IMR-90 (cell line): ENCODE data around the gene SOCS2. TPM values are rescaled to one million over a fixed set of nuclear protein-coding genes. Genes with fewer than 3 reads are reported as not detected.

Experiments
- ATAC-seq: fragments of 200-7000 bp; cut with Tn5 transposase; 2 replicates; pipeline ENCODE4 v1.9.1; 2020; ENCODE audit warnings: low read depth, mild to moderate bottlenecking, moderate library complexity
- Bru-seq: library from RNA; stranded (reverse); fragments of 400-500 nt; gene quantifications from one replicate; lab custom pipeline; 2021; lab: Mats Ljungman, UMichigan
- BruChase-seq, 2 experiments: library from RNA; stranded (reverse); fragments of 400-500 nt; gene quantifications; one replicate each; lab custom pipeline; 2021; lab: Mats Ljungman, UMichigan
- BruUV-seq: library from RNA; stranded (reverse); fragments of 400-500 nt; replicated peaks from 2 replicates; lab custom pipeline; 2021; lab: Mats Ljungman, UMichigan
- CTCF ChIA-PET: fragments of 300-600 bp; formaldehyde crosslinking; extraction: SDS; loops from one replicate; lab custom pipeline; 2021; ENCODE audit warnings: antibody characterized with exemption; lab: Yijun Ruan, JAX
- POLR2A ChIA-PET: fragments of 300-600 bp; sonication (Branson Sonifier 250); formaldehyde crosslinking; loops from one replicate; lab custom pipeline; 2022; ENCODE audit warnings: antibody characterized with exemption; ENCODE audit not compliant: unreplicated experiment; lab: Charles Lee
- DNase-seq: peaks from one replicate; pipeline ENCODE4 v3.0.0; 2013
- H2AFZ ChIP-seq: replicated peaks from 2 replicates; pipeline ENCODE3; 2013; ENCODE audit warnings: low read length, mild to moderate bottlenecking; ENCODE audit not compliant: poor library complexity
- H2AK5ac ChIP-seq: 2 replicates; pipeline ENCODE4 v1.6.1; 2013; ENCODE audit warnings: low read depth, low read length, inconsistent platforms
- H2AK9ac ChIP-seq: replicated peaks from 2 replicates; pipeline ENCODE3; 2013; ENCODE audit warnings: mild to moderate bottlenecking, low read depth, low read length, moderate library complexity; ENCODE audit not compliant: poor library complexity
- H2BK120ac ChIP-seq: 2 replicates; pipeline ENCODE4 v1.6.1; 2013; ENCODE audit warnings: low read depth, low read length, inconsistent platforms
- H2BK15ac ChIP-seq: 3 replicates; pipeline ENCODE4 v1.6.1; 2013; ENCODE audit warnings: low read depth, low read length, inconsistent platforms
- H2BK20ac ChIP-seq: 2 replicates; pipeline ENCODE4 v1.6.1; 2013; ENCODE audit warnings: low read depth, mild to moderate bottlenecking, inconsistent platforms, low read length, moderate library complexity
- H2BK5ac ChIP-seq: 2 replicates; pipeline ENCODE4 v1.6.1; 2013; ENCODE audit warnings: mild to moderate bottlenecking, low read depth, low read length, inconsistent platforms; ENCODE audit not compliant: poor library complexity, severe bottlenecking
- H3K14ac ChIP-seq: replicated peaks from 2 replicates; pipeline ENCODE4 v1.6.1; 2013; ENCODE audit warnings: low read depth, low read length, inconsistent platforms
- H3K18ac ChIP-seq: 2 replicates; pipeline ENCODE4 v1.6.1; 2013; ENCODE audit warnings: low read depth, low read length, control low read depth
- H3K23ac ChIP-seq: 2 replicates; pipeline ENCODE4 v1.6.1; 2013; ENCODE audit warnings: low read depth, low read length, inconsistent platforms
- H3K27ac ChIP-seq: 2 replicates; pipeline ENCODE4 v1.5.1; 2013; ENCODE audit warnings: mild to moderate bottlenecking, control low read depth, low read length; ENCODE audit not compliant: insufficient read depth
- H3K27me3 ChIP-seq: 2 replicates; pipeline ENCODE4 v1.6.1; 2013; ENCODE audit warnings: low read length; ENCODE audit not compliant: control insufficient read depth, insufficient read depth
- H3K36me3 ChIP-seq: 2 replicates; pipeline ENCODE4 v1.6.1; 2013; ENCODE audit warnings: low read length, mixed read lengths; ENCODE audit not compliant: control insufficient read depth, insufficient read depth
- H3K4ac ChIP-seq: 2 replicates; pipeline ENCODE4 v1.6.1; 2013; ENCODE audit warnings: low read depth, low read length, inconsistent platforms
- H3K4me1 ChIP-seq: 2 replicates; pipeline ENCODE4 v1.6.1; 2013; ENCODE audit warnings: low read length, mixed read lengths; ENCODE audit not compliant: control insufficient read depth, insufficient read depth
- H3K4me2 ChIP-seq: 2 replicates; pipeline ENCODE4 v1.6.1; 2013; ENCODE audit warnings: low read depth, mild to moderate bottlenecking, control low read depth, low read length, moderate library complexity
- H3K4me3 ChIP-seq: 2 replicates; pipeline ENCODE4 v1.5.1; 2013; ENCODE audit warnings: low read depth, mild to moderate bottlenecking, control low read depth, low read length, moderate library complexity; ENCODE audit not compliant: insufficient read depth
- H3K56ac ChIP-seq: 2 replicates; pipeline ENCODE4 v1.6.1; 2013; ENCODE audit warnings: low read length, inconsistent platforms; ENCODE audit not compliant: insufficient read depth; ENCODE audit errors: extremely low read depth
- H3K79me1 ChIP-seq, 2 experiments: 2 replicates each; pipeline ENCODE4 v1.6.1; 2013; ENCODE audit warnings: low read length in 2 of 2, inconsistent platforms in 1 of 2, low read depth in 1 of 2
- H3K9ac ChIP-seq: 2 replicates; pipeline ENCODE4 v1.6.1; 2013; ENCODE audit warnings: low read depth, low read length, control low read depth
- H3K9me1 ChIP-seq: 2 replicates; pipeline ENCODE4 v1.6.1; 2013; ENCODE audit warnings: low read length, inconsistent platforms; ENCODE audit not compliant: insufficient read depth
- H3K9me3 ChIP-seq: 2 replicates; pipeline ENCODE4 v1.6.1; 2013; ENCODE audit warnings: low read length; ENCODE audit not compliant: control insufficient read depth, insufficient read depth
- H4K20me1 ChIP-seq: 2 replicates; pipeline ENCODE4 v1.6.1; 2013; ENCODE audit warnings: low read length, inconsistent platforms; ENCODE audit not compliant: insufficient read depth
- H4K5ac ChIP-seq: 2 replicates; pipeline ENCODE4 v1.6.1; 2013; ENCODE audit warnings: mild to moderate bottlenecking, low read depth, low read length, control low read depth
- H4K8ac ChIP-seq, 2 experiments: 2 replicates each; pipeline ENCODE4 v1.6.1; 2013; ENCODE audit warnings: low read depth in 2 of 2, low read length in 2 of 2, control low read depth in 1 of 2, inconsistent platforms in 1 of 2
- H4K91ac ChIP-seq: 2 replicates; pipeline ENCODE4 v1.6.1; 2013; ENCODE audit warnings: low read depth, low read length, inconsistent platforms; ENCODE audit not compliant: insufficient read depth
- BHLHE40 ChIP-seq: fragments of 150-350 bp; IDR thresholded peaks from 2 replicates; pipeline ENCODE4 v1.6.1; 2016; ENCODE audit warnings: mild to moderate bottlenecking, low read depth, low read length
- CTCF ChIP-seq: conservative IDR thresholded peaks from 2 replicates; pipeline ENCODE4 v1.5.1; 2012; ENCODE audit warnings: mild to moderate bottlenecking, low read depth, low read length, improper control_type of control experiment
- MAZ ChIP-seq: IDR thresholded peaks from 2 replicates; pipeline ENCODE4 v1.6.1; 2012; ENCODE audit warnings: low read depth, mild to moderate bottlenecking, low read length, improper control_type of control experiment, moderate library complexity, borderline replicate concordance
- RCOR1 ChIP-seq: IDR thresholded peaks from 2 replicates; pipeline ENCODE4 v1.6.1; 2012; ENCODE audit warnings: mild to moderate bottlenecking, low read length, improper control_type of control experiment; ENCODE audit not compliant: insufficient replicate concordance
- RFX5 ChIP-seq: IDR thresholded peaks from 2 replicates; pipeline ENCODE4 v1.8.0; 2012; ENCODE audit warnings: low read depth, mild to moderate bottlenecking, low read length, moderate library complexity
- SMC3 ChIP-seq: fragments of 150-350 bp; IDR thresholded peaks from 2 replicates; pipeline ENCODE4 v1.6.1; 2016; ENCODE audit warnings: low read depth, mild to moderate bottlenecking, antibody characterized with exemption, low read length, moderate library complexity
- USF2 ChIP-seq: fragments of 150-350 bp; IDR thresholded peaks from 2 replicates; pipeline ENCODE4 v1.6.1; 2017; ENCODE audit warnings: mild to moderate bottlenecking, antibody characterized with exemption, low read length, low read depth
- WGBS, 2 experiments: methylation state at CpG; one replicate each; pipeline versions ENCODE4 v1.1.5 to v1.1.7; 2013; ENCODE audit warnings: missing lambda C conversion rate in 2 of 2; ENCODE audit not compliant: insufficient read length in 1 of 2; ENCODE audit errors: extremely low coverage in 2 of 2; 5-methylcytosine and 5-hydroxymethylcytosine counted together
- dilution Hi-C: fragments of 300-500 bp; cut with HindIII; formaldehyde crosslinking; loops from one replicate; pipeline ENCODE4 v1.14.3; 2018; ENCODE audit warnings: low sequenced_read_pairs; ENCODE audit not compliant: unreplicated experiment
- in situ Hi-C: fragments of 300-500 bp; cut with MboI; formaldehyde crosslinking; loops from 3 replicates; pipeline ENCODE4 v1.14.3; 2019; ENCODE audit warnings: low sequenced_read_pairs, inconsistent platforms, mixed read lengths
- intact Hi-C: fragments of 100-400 bp; cut with micrococcal nuclease; formaldehyde crosslinking; loops from 2 replicates; pipeline ENCODE4 v1.10.0; 2022
- long read RNA-seq: library from polyadenylated mRNA; unstranded; transcript quantifications from one replicate; pipeline ENCODE4 v2.0.0, GENCODE V29; 2021; ENCODE audit not compliant: unreplicated experiment
- polyA plus RNA-seq, 3 experiments: library from polyadenylated mRNA; depleted of rRNA; stranded (reverse); fragments of >200 nt; gene quantifications; 2 replicates each; pipeline ENCODE4 v1.2.3, GENCODE V29; 2012; ENCODE audit warnings: low replicate concordance in 1 of 3
- total RNA-seq: library from RNA; depleted of rRNA; stranded (reverse); fragments of >200 nt; gene quantifications from 2 replicates; pipeline ENCODE4 v1.2.3, GENCODE V29; 2012; rRNA removed

Gene SOCS2
- 12.0 and 19.4 TPM in 2 replicates for total RNA-seq
- polyA plus RNA-seq (2012; rRNA removed): 12.4 and 13.5 TPM in 2 replicates
- polyA plus RNA-seq (2012; cell fraction: cytosol; rRNA removed): 8.8 and 13.5 TPM in 2 replicates
- polyA plus RNA-seq (2012; cell fraction: nucleus; rRNA removed; ENCODE audit: low replicate concordance): 17.3 and 33.3 TPM in 2 replicates
- percentile 57 among the genes with signal in this experiment for Bru-seq, nascent RNA
- BruChase-seq, experiment 1, labeled RNA remaining after a 6-hour chase: percentile 42 among the genes with signal in this experiment
- percentile 52 among the genes with signal in this experiment for BruChase-seq, experiment 2, labeled RNA remaining after a 2-hour chase
- long read RNA-seq, partial matches to known transcripts: 0 of 9 reads
- long read RNA-seq, other reads (novel, unspliced or antisense): 1 of 9 reads

GRCh38 chr12:93571925-93572711 is at the start of gene SOCS2:
SOCS2 (plus strand) TSS chr12:93572675; CDS start chr12:93572898, 223 bp downstream.
- ATAC-seq (no peak), DNase-seq (no peak)
- H3K4me1 ChIP-seq: no peaks in the 10 kb centered on the region
- TF ChIP-seq SMC3 (no peak), CTCF (0 out of 2 replicates have a peak, but pooled peaks have one; percentile 8), RCOR1 (no peak), USF2 (no peak), RFX5 (no peak), BHLHE40 (no peak), MAZ (no peak)
- peak within 1 kb of the TSS; percentile 88 for H2AK9ac ChIP-seq
- peak within 1 kb of the TSS; percentile 76 for H3K4me3 ChIP-seq
- no TSS peak for BruUV-seq
- peak within 1 kb of the TSS; percentile 10; the same call in 1 of the 2 replicates for H3K18ac ChIP-seq
- peak within 1 kb of the TSS; percentile 88 for H2AFZ ChIP-seq
- 0 out of 2 replicates have a peak within 1 kb of the TSS, but pooled peaks have one; percentile 46 for H2BK20ac ChIP-seq
- H3K27ac ChIP-seq: peak within 1 kb of the TSS; percentile 65
- dilution Hi-C loops (no loop called here), intact Hi-C loops (loop anchor here (5.0 to 10.0 kb wide), 2 partner anchors 105 to 323 kb away; partner anchors contain the start of gene CRADD), in situ Hi-C loops (loop anchor here (10.0 kb wide), 1 partner anchor 413 kb away; no protein-coding TSS in a partner anchor)
- H2BK120ac ChIP-seq: peak within 1 kb of the TSS; percentile 83
- peak within 1 kb of the TSS; percentile 21 for H4K5ac ChIP-seq
- peak within 1 kb of the TSS; percentile 77 for H3K4me2 ChIP-seq
- H3K79me1 ChIP-seq: peaks cover 12 to 41% of the 10 kb centered on the region in 2 experiments
- peak within 1 kb of the TSS; percentile 63 for H2BK5ac ChIP-seq
- peaks cover under 1% of the 10 kb centered on the region; the same call in 1 of the 2 replicates for H3K9me1 ChIP-seq
- H3K9me3 ChIP-seq: no peaks in the 10 kb centered on the region
- WGBS, 2 experiments: 1% methylated on average over 23 of the region's 59 CpGs; no CpG with 5 or more reads in 1 of the 2 experiments
- no peaks in the 10 kb centered on the region for H3K27me3 ChIP-seq
- H3K23ac ChIP-seq: peak within 1 kb of the TSS; percentile 96
- H4K91ac ChIP-seq: peak within 1 kb of the TSS; percentile 48
- peak within 1 kb of the TSS; percentile 75 for H3K9ac ChIP-seq
- H3K4ac ChIP-seq: peak within 1 kb of the TSS; percentile 92
- H3K36me3 ChIP-seq: no peaks in the 10 kb centered on the region; the same call in 1 of the 2 replicates
- peak within 1 kb of the TSS; percentile 77; the same call in 1 of the 2 replicates for H3K56ac ChIP-seq
- H4K8ac ChIP-seq: peak within 1 kb of the TSS; percentile 26 to 81; a peak in 3 of 4 replicates
- peak within 1 kb of the TSS; percentile 96 for H3K14ac ChIP-seq
- CTCF ChIA-PET: interaction anchor here (0.7 kb wide), 1 partner anchor 579 kb away, joined by 3 read pairs; no protein-coding TSS in a partner anchor
- H4K20me1 ChIP-seq: peaks cover 8% of the 10 kb centered on the region; the same call in 1 of the 2 replicates
- peak within 1 kb of the TSS; percentile 72 for H2AK5ac ChIP-seq
- POLR2A ChIA-PET: no interaction called here
- H2BK15ac ChIP-seq: peak within 1 kb of the TSS; percentile 49; the same call in 2 of the 3 replicates
